Right renal cortex interstitium (tissue), 3 donors: ENCODE data around the gene CRIP3. TPM values are rescaled to one million over a fixed set of nuclear protein-coding genes. Genes with fewer than 3 reads are reported as not detected.

ENCODE experiments used
- DNase-seq, 3 donors: peaks; one replicate each; pipeline ENCODE4 v3.0.0-alpha.2; 2013; ENCODE audit warnings: low read depth in 3 of 3, low spot score in 2 of 3
- polyA plus RNA-seq, 3 donors: library from polyadenylated mRNA; unstranded; fragments of 120-200 nt; gene quantifications; one replicate each; pipeline ENCODE4 v1.2.1, GENCODE V29; 2013; ENCODE audit not compliant: insufficient read length in 3 of 3

CRIP3 gene
- polyA plus RNA-seq, 3 donors = 2.6 to 3.2 (median 2.8) TPM

GRCh38 chr6:43274916-43275597 is 33.6 kb downstream of the CRIP3 start:
- no peak for DNase-seq

GRCh38 chr6:43274127-43274915 is 34.3 kb downstream of the CRIP3 start:
- no peak for DNase-seq

GRCh38 chr6:43273707-43274106 is 34.9 kb downstream of the CRIP3 start:
- no peak for DNase-seq

- DNase-seq = no peak
These were observed 36.7 kb downstream of the CRIP3 start for GRCh38 chr6:43271944-43272343.

GRCh38 chr6:43271103-43271815 is 37.4 kb downstream of the CRIP3 start:
- DNase-seq = no peak

- no peak for DNase-seq
These were observed 39.2 kb downstream of the CRIP3 start for GRCh38 chr6:43269273-43270007.

- DNase-seq = no peak
These were observed 39.8 kb downstream of the CRIP3 start for GRCh38 chr6:43268782-43269272.

- no peak for DNase-seq
These were observed 40.3 kb downstream of the CRIP3 start for GRCh38 chr6:43268355-43268700.

- no peak for DNase-seq
These were observed 40.8 kb downstream of the CRIP3 start for GRCh38 chr6:43267619-43268354.

GRCh38 chr6:43265564-43265963 is 43.1 kb downstream of the CRIP3 start:
- DNase-seq = no peak

- no peak for DNase-seq
These were observed 44.0 kb downstream of the CRIP3 start for GRCh38 chr6:43264599-43265145.

- no peak for DNase-seq
These were observed 45.1 kb downstream of the CRIP3 start for GRCh38 chr6:43263314-43264178.

- no peak for DNase-seq
These were observed 45.8 kb downstream of the CRIP3 start for GRCh38 chr6:43262780-43263313.

GRCh38 chr6:43262000-43262779 is 46.4 kb downstream of the CRIP3 start:
- DNase-seq = no peak

GRCh38 chr6:43261198-43261597 is 47.4 kb downstream of the CRIP3 start:
- no peak for DNase-seq

- DNase-seq = no peak
These were observed 47.8 kb downstream of the CRIP3 start for GRCh38 chr6:43260791-43261190.

- no peak for DNase-seq
These were observed 49.6 kb downstream of the CRIP3 start for GRCh38 chr6:43258807-43259686.
